Measurements from ENCODE around the gene OR2C3. TPM values are rescaled to one million over a fixed set of nuclear protein-coding genes. Genes with fewer than 3 reads are reported as not detected.

The OR2C3 gene
- total RNA-seq, 2 experiments from 2014 or later, result not detected

- Histone ChIP-seq H3K9me3 (ENCODE audit: control insufficient read depth in 1 of 2, insufficient read depth in 1 of 2, low read length in 2 of 2) (no peaks in the 10 kb centered on the region), H3K27me3 (ENCODE audit: control insufficient read depth in 1 of 2, insufficient read depth in 2 of 2, low read length in 2 of 2) (peaks cover 0 to 4% of the 10 kb centered on the region in 2 experiments), H3K27ac (ENCODE audit: low read depth in 1 of 2, low read length in 2 of 2) (no peak overlapping the region), H3K36me3 (ENCODE audit: insufficient read depth, low read length) (no peaks in the 10 kb centered on the region), H3K4me3 (ENCODE audit: low read length) (no peak overlapping the region), H3K4me1 (ENCODE audit: insufficient read depth, low read length) (no peaks in the 10 kb centered on the region)
- Mint-ChIP-seq H3K27ac (no peak overlapping the region), H3K4me3 (no peak overlapping the region), H3K4me1 (ENCODE audit: low read depth) (peaks cover 11% of the 10 kb centered on the region), H3K36me3 (ENCODE audit: low read depth) (no peaks in the 10 kb centered on the region), H3K27me3 (peaks cover 16% of the 10 kb centered on the region), H3K9me3 (no peaks in the 10 kb centered on the region)
- no peak for ATAC-seq (ENCODE audit: poor library complexity)
- ChIA-PET POLR2A (no interaction called here), CTCF (no interaction called here)
- no peak for TF ChIP-seq CTCF (IDR thresholded peaks at IDR 0.05)
- intact Hi-C loops (cut with DNase I, micrococcal nuclease), result no loop called here
- no peak for DNase-seq
Measured at GRCh38 chr1:247551721-247552120, 15.5 kb upstream of the OR2C3 start.

GRCh38 chr1:247548769-247549182, 12.5 kb upstream of the OR2C3 start, which contains the start of gene GCSAML:
Gene GCSAML, plus strand, starts transcription at chr1:247549134. Its CDS starts 58 bp downstream, at chr1:247549192.
- Histone ChIP-seq H3K4me3 (ENCODE audit: low read length) (no peak within 1 kb of the TSS), H3K27ac (ENCODE audit: low read depth in 1 of 2, low read length in 2 of 2) (no peak within 1 kb of the TSS), H3K36me3 (ENCODE audit: insufficient read depth, low read length) (no peaks in the 10 kb centered on the region), H3K9me3 (ENCODE audit: control insufficient read depth in 1 of 2, insufficient read depth in 1 of 2, low read length in 2 of 2) (no peaks in the 10 kb centered on the region), H3K4me1 (ENCODE audit: insufficient read depth, low read length) (no peaks in the 10 kb centered on the region), H3K27me3 (ENCODE audit: control insufficient read depth in 1 of 2, insufficient read depth in 2 of 2, low read length in 2 of 2) (peaks cover 0 to 4% of the 10 kb centered on the region in 2 experiments)
- intact Hi-C loops (cut with DNase I, micrococcal nuclease), result no loop called here
- Mint-ChIP-seq H3K9me3 (no peaks in the 10 kb centered on the region), H3K27me3 (peaks cover 22% of the 10 kb centered on the region), H3K27ac (no peak within 1 kb of the TSS), H3K4me1 (ENCODE audit: low read depth) (peaks cover 11% of the 10 kb centered on the region), H3K36me3 (ENCODE audit: low read depth) (no peaks in the 10 kb centered on the region), H3K4me3 (no peak within 1 kb of the TSS)
- ChIA-PET CTCF (no interaction called here), POLR2A (no interaction called here)
- TF ChIP-seq CTCF (IDR thresholded peaks at IDR 0.05), result no peak
- DNase-seq (peak in 2 of 14 experiments; percentile 24 to 30), ATAC-seq (ENCODE audit: poor library complexity) (no peak)

- TF ChIP-seq CTCF (IDR thresholded peaks at IDR 0.05), result no peak
Measured at GRCh38 chr1:247548092-247548491, 11.9 kb upstream of the OR2C3 start.

More at GRCh38 chr1:247548092-247548491, 11.9 kb upstream of the OR2C3 start:
- Mint-ChIP-seq H3K4me1 (ENCODE audit: low read depth) (peaks cover 11% of the 10 kb centered on the region), H3K9me3 (no peaks in the 10 kb centered on the region), H3K27me3 (peaks cover 22% of the 10 kb centered on the region), H3K27ac (no peak overlapping the region), H3K4me3 (no peak overlapping the region), H3K36me3 (ENCODE audit: low read depth) (no peaks in the 10 kb centered on the region)
- ChIA-PET POLR2A (no interaction called here), CTCF (no interaction called here)
- ATAC-seq (ENCODE audit: poor library complexity) (no peak), DNase-seq (no peak)
- no peaks in the 10 kb centered on the region for H3K9me3 ChIP-seq (ENCODE audit: control insufficient read depth in 1 of 2, insufficient read depth in 1 of 2, low read length in 2 of 2)
- H3K27ac ChIP-seq (ENCODE audit: low read depth in 1 of 2, low read length in 2 of 2), result no peak overlapping the region
- H3K27me3 ChIP-seq (ENCODE audit: control insufficient read depth in 1 of 2, insufficient read depth in 2 of 2, low read length in 2 of 2), result peaks cover 0 to 4% of the 10 kb centered on the region in 2 experiments
- no peaks in the 10 kb centered on the region for H3K4me1 ChIP-seq (ENCODE audit: insufficient read depth, low read length)
- no peaks in the 10 kb centered on the region for H3K36me3 ChIP-seq (ENCODE audit: insufficient read depth, low read length)
- intact Hi-C loops (cut with DNase I, micrococcal nuclease), result no loop called here
- no peak overlapping the region for H3K4me3 ChIP-seq (ENCODE audit: low read length)

Measured in CD4-positive, alpha-beta T cell (primary cell).